Measurements from ENCODE around the gene TMEM117.
"Not testable (repeated sequence)": the region's sequence is repeated elsewhere in the genome, so short reads cannot be mapped to it uniquely, and the experiment has no call there.

Gene TMEM117

DNA sequence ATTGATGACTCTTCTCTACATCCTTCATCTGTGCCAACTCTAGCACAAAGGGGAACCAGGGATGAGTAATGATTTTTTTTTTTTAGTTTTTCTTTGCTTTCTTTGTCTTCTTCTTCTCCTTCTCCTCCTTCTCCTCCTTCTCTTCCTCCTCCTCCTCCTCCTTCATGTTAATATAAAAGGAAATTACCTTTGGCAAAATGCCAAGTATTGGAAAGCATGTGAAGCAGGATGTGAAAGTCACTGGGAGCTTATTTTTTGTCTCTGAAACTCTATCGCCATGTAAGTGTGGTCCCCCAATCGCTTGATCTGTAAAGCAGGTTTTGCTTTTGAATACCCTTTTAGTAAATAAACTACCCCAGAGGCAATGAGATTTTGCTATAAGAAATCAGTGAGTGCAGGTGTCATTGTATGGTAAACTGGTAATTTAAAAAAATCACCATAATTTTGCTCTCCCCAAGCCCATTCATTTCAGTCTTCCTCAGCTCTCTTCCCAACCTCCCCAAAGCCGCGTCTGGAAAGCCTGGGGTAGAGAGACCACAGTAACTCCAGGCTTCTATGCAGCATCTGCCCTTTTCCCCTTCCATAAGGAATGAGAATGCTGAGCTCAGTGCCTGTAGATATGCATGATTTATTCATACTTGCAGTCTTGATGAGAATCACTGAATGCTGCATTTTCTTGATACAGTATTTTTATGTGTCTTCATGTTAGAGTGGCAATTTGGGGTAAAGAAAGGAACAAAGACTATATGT, 388.7 kb downstream of the TMEM117 start:
- DNase-seq (ENCODE audit: low spot score), result no peak

- no peak for DNase-seq (ENCODE audit: low spot score)
These were observed 389.2 kb downstream of the TMEM117 start for GRCh38 chr12:44225149-44225510.

DNA sequence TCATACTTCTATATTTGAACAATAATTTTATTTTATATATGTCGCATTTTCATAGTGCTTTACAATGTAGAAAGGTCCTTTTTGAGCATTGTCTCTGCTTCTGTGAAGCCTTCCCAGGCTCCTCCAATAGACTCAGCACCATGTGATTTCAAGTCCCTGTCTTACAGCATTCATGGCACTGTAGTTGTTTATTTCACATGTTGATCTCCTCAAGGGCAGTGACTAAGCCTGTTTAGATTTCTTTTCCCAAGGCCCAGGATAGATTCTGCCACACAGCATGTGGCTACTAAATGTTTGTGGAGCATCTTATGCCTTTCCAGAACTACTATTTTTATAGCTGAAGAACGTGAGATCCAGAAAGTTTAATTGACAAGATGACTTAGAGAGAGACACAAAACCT, 391.7 kb downstream of the TMEM117 start:
- DNase-seq (ENCODE audit: low spot score), result no peak

DNA sequence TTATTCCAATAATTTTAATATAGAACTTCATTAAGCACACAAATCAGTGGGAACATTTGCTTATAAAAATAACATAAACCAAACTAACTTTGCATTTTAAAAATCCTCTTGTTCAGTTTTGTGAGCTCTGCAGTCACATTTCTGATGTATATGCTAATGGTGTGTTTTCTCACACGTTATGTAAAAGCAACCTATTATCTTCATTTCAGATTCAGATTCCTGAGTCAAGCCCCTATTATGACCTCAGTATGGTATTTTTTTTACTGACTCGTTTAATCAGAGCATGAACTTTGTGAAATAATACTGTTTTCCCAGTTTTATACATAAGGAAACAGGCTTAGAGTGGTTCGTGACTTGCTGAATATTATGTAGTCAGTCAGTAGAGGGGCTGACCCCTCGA, 394.0 kb downstream of the TMEM117 start:
- no peak for DNase-seq (ENCODE audit: low spot score)

GRCh38 chr12:44235674-44236073, 399.8 kb downstream of the TMEM117 start:
- no peak for DNase-seq (ENCODE audit: low spot score)

GRCh38 chr12:44240186-44240585, 404.3 kb downstream of the TMEM117 start:
- no peak for DNase-seq (ENCODE audit: low spot score)

DNA sequence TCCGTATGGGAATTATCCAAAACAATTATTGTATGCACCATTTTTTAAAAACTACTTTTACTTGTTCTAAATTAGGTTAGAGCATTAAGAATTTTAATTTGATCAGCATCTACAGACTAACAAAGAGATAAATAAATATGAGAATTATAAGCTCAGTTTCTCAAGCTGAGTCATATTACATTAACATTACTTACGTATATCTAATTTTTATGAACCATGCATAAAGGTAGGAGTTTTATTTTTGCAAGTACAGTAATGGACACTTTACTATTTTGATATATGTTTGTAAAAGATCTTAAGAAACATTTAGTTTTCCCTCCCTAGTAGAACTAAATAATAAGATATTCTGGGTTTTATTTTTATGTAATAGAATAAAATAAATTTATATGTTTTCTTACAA, 410.1 kb downstream of the TMEM117 start:
- DNase-seq (ENCODE audit: low spot score), result no peak

DNA sequence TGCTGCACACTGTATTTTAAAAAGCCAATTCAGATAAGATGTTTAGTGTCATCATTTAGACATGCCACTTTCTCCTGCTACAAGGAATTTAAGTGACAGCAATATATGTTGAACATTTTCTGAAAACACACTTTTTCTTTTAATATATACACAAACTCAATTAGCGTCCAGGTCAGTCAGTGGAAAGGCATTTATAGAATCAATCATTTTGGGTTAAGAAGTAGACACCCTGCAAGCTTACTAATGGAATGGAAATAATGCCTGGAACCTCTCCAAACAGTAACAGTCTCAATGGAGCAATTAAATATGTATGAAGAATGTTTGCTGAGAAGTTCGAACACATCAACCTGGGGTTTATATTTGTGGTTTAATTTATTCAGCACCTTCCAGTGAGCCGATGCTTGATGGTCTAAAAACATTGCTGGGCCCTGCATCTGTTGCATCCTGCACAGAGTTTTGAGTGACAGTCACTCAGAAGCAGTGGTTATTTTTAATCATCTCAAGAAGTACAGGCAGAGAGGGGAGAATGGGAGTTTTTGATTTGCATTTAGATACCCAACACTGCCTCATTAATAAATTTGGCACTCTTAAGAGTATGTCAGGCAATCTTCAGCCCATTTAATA, 410.7 kb downstream of the TMEM117 start:
- no peak for DNase-seq (ENCODE audit: low spot score)

DNA sequence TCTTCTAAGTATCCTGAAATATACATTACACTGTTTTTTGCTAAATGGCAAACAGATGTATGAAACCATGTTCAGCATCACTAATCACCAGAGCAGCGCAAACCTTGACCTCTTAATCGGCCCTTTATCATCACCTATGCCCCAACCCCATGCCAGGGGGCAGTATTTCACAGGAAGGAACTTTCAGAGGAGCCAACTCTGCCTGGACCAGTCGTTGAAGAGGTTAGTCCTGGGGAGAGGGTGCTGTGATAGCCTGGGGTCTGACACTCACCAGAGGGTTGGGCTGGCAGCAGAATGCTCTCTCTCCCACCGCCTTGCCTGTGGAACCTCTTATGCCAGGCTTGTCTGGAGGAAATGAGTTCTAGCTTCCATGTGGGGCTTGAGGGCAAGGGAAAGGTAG, 411.7 kb downstream of the TMEM117 start:
- no peak for DNase-seq (ENCODE audit: low spot score)

- DNase-seq (ENCODE audit: low spot score), result no peak
These were observed 412.6 kb downstream of the TMEM117 start for GRCh38 chr12:44248436-44248835.

- not testable (repeated sequence) for DNase-seq (ENCODE audit: low spot score)
These were observed 414.6 kb downstream of the TMEM117 start for GRCh38 chr12:44250440-44250839.

DNA sequence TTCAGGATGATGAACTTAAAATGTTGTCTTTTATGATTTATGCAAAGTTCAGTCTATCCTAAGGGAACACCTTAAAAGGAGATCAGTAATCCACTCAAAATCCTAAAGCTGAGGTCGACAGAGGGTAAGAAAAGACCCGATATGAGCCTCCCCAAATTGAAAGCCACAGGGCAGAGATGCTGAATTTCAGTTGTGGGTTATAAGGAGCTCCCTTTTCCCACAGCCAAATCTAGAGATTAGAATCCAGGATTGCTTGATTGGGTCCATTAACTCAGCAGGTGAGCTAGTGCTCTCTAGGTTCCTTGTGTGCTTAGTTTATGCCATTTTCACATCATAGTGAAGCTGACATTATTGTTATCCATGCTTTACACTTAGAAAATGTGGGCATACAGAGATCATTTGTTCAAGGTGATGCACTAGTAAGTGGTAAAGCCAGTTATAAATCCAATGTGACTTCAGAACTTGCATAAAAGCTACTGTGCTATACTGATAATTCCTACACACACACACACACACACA, 417.5 kb downstream of the TMEM117 start:
- DNase-seq (ENCODE audit: low spot score), result no peak

GRCh38 chr12:44258246-44258645, 422.4 kb downstream of the TMEM117 start:
- no peak for DNase-seq (ENCODE audit: low spot score)

- DNase-seq (ENCODE audit: low spot score), result no peak
These were observed 424.0 kb downstream of the TMEM117 start for GRCh38 chr12:44259890-44260289.

- DNase-seq (ENCODE audit: low spot score), result no peak
These were observed 424.7 kb downstream of the TMEM117 start for GRCh38 chr12:44260581-44260980.

DNA sequence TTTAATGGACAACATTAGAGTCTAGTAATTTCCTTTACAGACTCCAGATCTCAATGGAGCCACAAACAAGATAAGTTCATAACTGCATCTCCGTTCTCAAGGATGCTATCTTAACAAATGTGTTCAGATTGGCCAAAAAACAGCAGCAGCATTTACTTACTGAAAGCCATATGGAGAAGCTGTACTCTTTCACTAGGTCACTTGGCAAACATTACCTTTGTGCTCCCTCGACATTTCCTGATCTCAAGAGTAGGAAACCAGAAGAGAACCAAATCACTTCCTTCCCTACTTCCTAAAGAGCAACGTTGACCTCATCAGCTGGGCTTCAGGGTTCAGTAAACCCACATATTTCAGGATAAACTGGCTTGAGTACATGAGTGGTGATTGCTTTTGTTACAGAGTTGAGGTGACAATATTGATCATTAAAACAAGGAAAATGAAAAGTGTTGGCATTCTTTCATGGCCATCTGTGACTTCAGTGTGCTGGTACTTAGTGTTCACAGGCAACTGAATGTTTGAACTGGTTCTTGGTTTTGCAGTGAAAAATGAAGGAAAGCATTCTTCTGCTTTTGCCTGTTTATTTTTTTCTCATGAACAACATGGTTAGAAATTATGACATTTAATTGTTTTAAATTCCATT, 449.6 kb downstream of the TMEM117 start:
- no peak for DNase-seq (ENCODE audit: low spot score)

DNA sequence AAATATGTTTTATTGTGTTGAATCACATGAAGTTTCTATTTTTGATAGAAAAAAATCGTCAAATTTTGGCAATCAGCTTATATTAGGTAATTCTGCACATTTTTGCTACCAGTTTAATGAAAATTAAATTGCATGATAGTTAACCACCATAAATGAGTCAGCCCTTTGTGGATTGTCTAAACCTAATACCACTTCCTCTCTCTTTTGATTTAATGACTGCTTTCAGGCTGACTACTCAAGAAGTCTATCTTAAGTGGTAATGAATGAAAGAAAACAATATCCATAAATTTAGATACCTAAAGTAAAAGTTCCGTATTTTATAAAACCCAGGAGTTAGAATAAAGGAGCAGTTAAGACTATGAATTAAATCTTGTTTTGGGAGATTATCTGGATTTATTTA, 450.5 kb downstream of the TMEM117 start:
- DNase-seq (ENCODE audit: low spot score), result no peak

- no peak for DNase-seq (ENCODE audit: low spot score)
These were observed 451.1 kb downstream of the TMEM117 start for GRCh38 chr12:44286821-44287505.

GRCh38 chr12:44287545-44287944, 451.7 kb downstream of the TMEM117 start:
- DNase-seq (ENCODE audit: low spot score), result no peak

DNA sequence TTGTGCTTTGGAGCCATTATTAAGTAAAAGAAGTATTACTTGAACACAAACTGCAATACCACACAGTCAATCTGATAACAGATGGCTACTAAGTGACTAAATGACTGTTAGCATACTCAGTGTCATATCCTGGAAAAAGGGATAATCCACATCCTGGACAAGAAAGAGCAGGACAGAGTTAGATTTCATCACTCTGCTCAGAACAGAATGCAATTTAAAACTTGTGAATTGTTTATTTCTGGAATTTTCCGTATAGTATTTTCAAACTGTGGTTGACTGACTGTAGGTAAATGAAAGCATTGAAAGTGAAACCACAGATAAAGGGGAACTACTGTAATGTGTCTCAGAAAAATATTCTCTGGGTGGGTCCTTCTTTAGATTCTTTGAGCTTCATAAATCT, 458.8 kb downstream of the TMEM117 start:
- no peak for DNase-seq (ENCODE audit: low spot score)

DNA sequence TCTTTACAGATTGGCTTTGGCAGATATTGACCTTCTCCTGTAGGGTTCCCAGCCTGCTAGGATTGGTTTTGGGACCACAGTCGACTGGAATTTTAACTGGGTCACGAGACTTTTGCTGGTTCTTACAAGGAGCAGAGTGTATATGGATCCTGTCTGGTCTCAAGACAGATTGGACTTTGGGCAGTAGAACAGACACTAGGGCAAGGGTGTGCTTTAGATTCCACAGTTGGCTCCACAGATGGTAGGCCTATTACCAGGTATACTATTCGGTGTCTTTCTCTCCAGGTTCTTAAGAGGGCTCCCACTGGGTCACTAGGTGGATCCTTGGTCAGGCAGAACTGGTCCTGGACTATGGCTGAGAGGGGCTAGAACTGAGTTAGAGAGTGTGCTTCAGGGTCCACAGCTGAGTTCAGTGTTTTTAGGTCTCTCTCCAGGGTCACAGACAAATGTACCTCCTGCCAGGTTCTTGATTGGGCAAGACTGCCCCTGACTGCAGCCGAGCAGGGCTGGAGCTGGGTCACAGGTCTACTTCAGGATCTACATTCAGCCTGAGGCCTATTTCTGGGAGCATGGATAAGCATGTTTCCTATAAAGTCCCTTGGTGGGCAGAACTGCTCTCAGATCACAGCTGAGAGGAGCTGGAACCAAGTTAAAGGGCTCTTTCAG, 460.2 kb downstream of the TMEM117 start:
- no peak for DNase-seq (ENCODE audit: low spot score)

DNA sequence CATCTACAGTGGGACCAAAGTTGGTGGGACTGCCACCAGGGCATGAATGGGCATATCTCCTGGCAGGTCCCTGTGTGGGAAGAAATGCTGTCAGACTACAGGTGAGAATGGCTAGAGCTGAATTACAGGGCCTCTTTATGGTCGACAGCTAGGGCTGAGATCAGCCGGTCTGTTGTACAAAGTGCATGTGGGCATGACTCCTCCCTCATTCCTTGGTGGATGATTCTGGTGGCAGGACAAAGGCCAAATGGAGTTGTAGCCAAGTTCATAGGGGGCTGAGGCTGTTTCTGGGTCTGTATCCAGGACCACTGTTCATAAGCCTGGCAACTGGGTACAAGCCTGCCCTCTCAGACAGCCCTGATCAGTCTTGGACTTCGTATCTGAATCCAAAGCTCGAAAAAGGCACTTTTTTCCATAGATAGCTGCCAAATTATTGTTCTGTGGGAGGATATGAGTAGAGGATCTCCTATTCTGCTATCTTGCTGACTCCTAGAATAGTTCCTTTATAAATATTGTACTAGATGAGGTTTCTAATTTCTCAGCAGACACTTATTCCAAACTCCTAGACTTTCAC, 460.8 kb downstream of the TMEM117 start:
- DNase-seq (ENCODE audit: low spot score), result no peak
